GM12878 (cell line): ENCODE measurements around the gene NKAIN4. TPM values are rescaled to one million over a fixed set of nuclear protein-coding genes. Genes with fewer than 3 reads are reported as not detected.

Source experiments
- ATAC-seq: fragments of 200-7000 bp; cut with Tn5 transposase; 3 replicates; pipeline ENCODE4 v1.9.1; 2020; ENCODE audit warnings: mild to moderate bottlenecking, moderate library complexity
- BruUV-seq: library from RNA; stranded (reverse); fragments of 400-500 nt; replicated peaks from 2 replicates; lab custom pipeline; 2021; lab: Mats Ljungman, UMichigan
- CTCF ChIA-PET: fragments of 300-600 bp; sonication (Branson Sonifier 250); formaldehyde crosslinking; extraction: SDS; loops from one replicate; lab custom pipeline; 2021; ENCODE audit warnings: inconsistent platforms; lab: Yijun Ruan, JAX
- POLR2A ChIA-PET: fragments of 350-600 bp; formaldehyde crosslinking; extraction: SDS; loops from one replicate; lab custom pipeline; 2021; ENCODE audit warnings: inconsistent platforms; lab: Charles Lee
- RAD21 ChIA-PET: fragments of 300-600 bp; sonication (Branson Sonifier 250); formaldehyde crosslinking; loops from one replicate; lab custom pipeline; 2023; ENCODE audit warnings: antibody characterized with exemption; ENCODE audit not compliant: unreplicated experiment; lab: Charles Lee
- SMC1A ChIA-PET: fragments of 300-600 bp; sonication (Branson Sonifier 250); formaldehyde crosslinking; loops from one replicate; lab custom pipeline; 2023; ENCODE audit not compliant: unreplicated experiment, uncharacterized antibody; lab: Charles Lee
- DNase-seq: peaks from one replicate; pipeline ENCODE4 v3.0.0-alpha.2; 2011; ENCODE audit warnings: low read depth, low spot score
- FAIRE-seq: peaks from 3 replicates; lab custom pipeline; 2011; peaks lifted over from hg19 to GRCh38; lab: Jason Lieb, UNC
- H2AFZ ChIP-seq: 2 replicates; pipeline ENCODE4 v1.6.0; 2011; ENCODE audit warnings: low read depth, low read length, control low read depth; ENCODE audit not compliant: control insufficient read depth
- H3K27ac ChIP-seq: 2 replicates; pipeline ENCODE4 v1.5.1; 2011; ENCODE audit warnings: control low read depth; ENCODE audit not compliant: control insufficient read depth, insufficient read depth
- H3K27me3 ChIP-seq, 2 experiments: replicated peaks in 1 of 2; 2 replicates each; pipeline versions ENCODE4 v1.6.0 to v1.6.1; 2011; ENCODE audit warnings: low read length in 1 of 2; ENCODE audit not compliant: control insufficient read depth in 2 of 2, insufficient read depth in 2 of 2
- H3K36me3 ChIP-seq, 2 experiments: 2 replicates each; pipeline ENCODE4 v1.5.1; 2011; ENCODE audit warnings: low read length in 1 of 2; ENCODE audit not compliant: control insufficient read depth in 2 of 2, insufficient read depth in 2 of 2
- H3K4me1 ChIP-seq: 2 replicates; pipeline ENCODE4 v1.6.1; 2011; ENCODE audit warnings: mild to moderate bottlenecking, low read length, moderate library complexity, mixed read lengths; ENCODE audit not compliant: control insufficient read depth, insufficient read depth
- H3K4me2 ChIP-seq: 2 replicates; pipeline ENCODE4 v1.6.0; 2011; ENCODE audit warnings: control low read depth; ENCODE audit not compliant: control insufficient read depth, insufficient read depth
- H3K4me3 ChIP-seq: fragments of 200-600 bp; sonication (generic); 2 replicates; pipeline ENCODE4 v1.5.1; 2016
- H3K79me2 ChIP-seq: 2 replicates; pipeline ENCODE4 v1.6.0; 2011; ENCODE audit warnings: low read length; ENCODE audit not compliant: control insufficient read depth, insufficient read depth
- H3K9ac ChIP-seq: 2 replicates; pipeline ENCODE4 v1.8.0; 2011; ENCODE audit warnings: low read length, control low read depth, mixed read lengths; ENCODE audit not compliant: control insufficient read depth, insufficient read depth
- H3K9me3 ChIP-seq: replicated peaks from 3 replicates; pipeline ENCODE4 v1.5.1; 2011; ENCODE audit warnings: mild to moderate bottlenecking, low read length; ENCODE audit not compliant: control insufficient read depth, insufficient read depth
- H4K20me1 ChIP-seq: 2 replicates; pipeline ENCODE4 v1.6.0; 2011; ENCODE audit not compliant: control insufficient read depth, insufficient read depth
- CEBPZ ChIP-seq: fragments of 150-350 bp; IDR thresholded peaks from 2 replicates; pipeline ENCODE4 v1.6.1; 2016; ENCODE audit warnings: low read depth, low read length
- KDM1A ChIP-seq: fragments of 200-600 bp; sonication (generic); IDR thresholded peaks from 2 replicates; pipeline ENCODE4 v1.6.1; 2016; ENCODE audit warnings: borderline replicate concordance
- MYB ChIP-seq: fragments of 150-350 bp; IDR thresholded peaks from 2 replicates; pipeline ENCODE4 v1.6.1; 2014; ENCODE audit warnings: mild to moderate bottlenecking, low read depth, low read length, borderline replicate concordance
- POLR2A ChIP-seq: IDR thresholded peaks from 2 replicates; pipeline ENCODE4 v1.6.1; 2011; ENCODE audit warnings: low read depth, mild to moderate bottlenecking, low read length
- RAD21 ChIP-seq: IDR thresholded peaks from 2 replicates; pipeline ENCODE4 v1.6.1; 2011; ENCODE audit warnings: mild to moderate bottlenecking, low read depth, low read length, moderate library complexity; ENCODE audit not compliant: insufficient read depth
- ZNF274 ChIP-seq: IDR thresholded peaks from one replicate; pipeline ENCODE4 v1.8.0; 2011; ENCODE audit not compliant: insufficient read length, insufficient read depth
- WGBS: methylation state at CpG from one replicate; pipeline ENCODE4 v1.1.6; 2016; ENCODE audit warnings: low lambda C conversion rate; ENCODE audit not compliant: insufficient replicate concordance, insufficient coverage; ENCODE audit errors: missing lambda C conversion rate; 5-methylcytosine and 5-hydroxymethylcytosine counted together
- in situ Hi-C: fragments of 300-500 bp; cut with MboI; formaldehyde crosslinking; loops from 9 replicates; pipeline ENCODE4 v1.14.3; 2018; ENCODE audit warnings: mixed read lengths
- intact Hi-C: fragments of 100-400 bp; cut with micrococcal nuclease; formaldehyde crosslinking; loops from one replicate; pipeline ENCODE4 v1.14.2; 2022; ENCODE audit not compliant: unreplicated experiment
- polyA plus RNA-seq, 11 experiments: library from polyadenylated mRNA; depleted of rRNA in 4 of 11; unstranded in 6 of 11; stranded (reverse) in 5 of 11; fragments of >200 nt; fragmentation: Nextera tagmentation in 4 of 11; fragmentation: Illumina TruSeq in 1 of 11; extraction: Ambion mirVana in 4 of 11; extraction: Trizol in 1 of 11; gene quantifications; 1 replicate in 1 of 11; 2 replicates in 10 of 11; pipeline versions ENCODE4 v1.2.1 to v1.2.3, GENCODE V29; 2011 to 2016; ENCODE audit warnings: inconsistent platforms in 2 of 11, missing spikeins in 2 of 11, low read depth in 1 of 11
- total RNA-seq, 4 experiments: library from RNA; depleted of rRNA in 3 of 4; stranded (reverse); fragments of >200 nt in 3 of 4; fragmentation: Illumina TruSeq in 1 of 4; extraction: Trizol in 1 of 4; gene quantifications; 2 replicates each; pipeline versions ENCODE4 v1.2.1 to v1.2.3, GENCODE V29; 2013 to 2021
- TF ChIP-seq, protein P1 (sequence below): fragments of 150-350 bp; IDR thresholded peaks from 2 replicates; pipeline ENCODE4 v1.6.1; 2014; ENCODE audit warnings: mild to moderate bottlenecking, low read depth, low read length

NKAIN4 gene
- total and polyA plus RNA-seq, 10 of the 15 experiments (the other 5 are each of a cell fraction or from before 2014, with no cell fraction given): 0.11 TPM; not detected in 9

DNA sequence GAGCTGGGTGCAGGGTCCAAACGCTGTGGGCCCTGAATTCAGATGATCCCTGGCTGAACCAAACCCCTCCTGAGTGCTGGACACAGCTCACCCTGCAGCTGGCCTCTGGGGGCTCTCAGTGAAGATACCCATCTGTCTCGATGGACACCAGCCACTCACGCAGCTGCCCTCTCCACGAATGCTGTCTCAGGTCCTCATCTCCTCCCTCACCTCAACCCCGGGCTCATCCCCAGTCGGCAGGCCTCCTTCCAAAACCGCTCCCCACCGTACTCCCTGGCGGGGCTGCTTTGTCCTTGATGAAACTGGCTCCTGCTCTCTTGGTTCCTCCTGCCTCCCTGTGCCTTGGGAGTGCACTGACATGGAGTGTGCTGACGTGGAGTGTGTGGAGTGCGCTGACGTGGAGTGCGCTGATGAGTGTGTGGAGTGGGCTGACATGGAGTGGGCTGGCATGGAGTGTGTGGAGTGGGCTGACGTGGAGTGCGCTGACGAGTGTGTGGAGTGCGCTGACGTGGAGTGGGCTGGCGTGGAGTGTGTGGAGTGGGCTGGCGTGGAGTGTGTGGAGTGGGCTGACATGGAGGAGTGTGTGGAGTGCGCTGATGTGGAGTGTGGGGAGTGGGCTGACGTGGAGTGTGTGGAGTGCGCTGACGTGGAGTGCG is 34.3 kb downstream of the NKAIN4 start:
- FAIRE-seq (no peak), DNase-seq (no peak), ATAC-seq (no peak)
- Histone ChIP-seq H2AFZ (no peak overlapping the region), H3K36me3 (no peaks in the 10 kb centered on the region), H3K27me3 (peaks cover 0 to 7% of the 10 kb centered on the region in 2 experiments; a peak in 2 of 4 replicates), H3K79me2 (peaks cover 8% of the 10 kb centered on the region), H3K9me3 (no peaks in the 10 kb centered on the region), H3K4me1 (peaks cover 8% of the 10 kb centered on the region), H3K4me2 (no peak overlapping the region), H4K20me1 (peaks cover 2% of the 10 kb centered on the region; the same call in 1 of the 2 replicates), H3K9ac (no peak overlapping the region), H3K27ac (no peak overlapping the region), H3K4me3 (no peak overlapping the region)
- CTCF ChIA-PET: no interaction called here
- RAD21 ChIA-PET: no interaction called here
- SMC1A ChIA-PET: no interaction called here
- intact Hi-C loops: loop anchor here (5.0 kb wide), 1 partner anchor 52 kb away; the partner anchor contains the start of gene ARFGAP1
- in situ Hi-C loops: no loop called here
- POLR2A ChIA-PET: no interaction called here
- TF ChIP-seq RAD21: no peak
- no peak for TF ChIP-seq CEBPZ
- TF ChIP-seq KDM1A: no peak
- no peak for TF ChIP-seq ZNF274
- TF ChIP-seq MYB: no peak
- TF ChIP-seq POLR2A: no peak
- TF ChIP-seq, protein P1, sequence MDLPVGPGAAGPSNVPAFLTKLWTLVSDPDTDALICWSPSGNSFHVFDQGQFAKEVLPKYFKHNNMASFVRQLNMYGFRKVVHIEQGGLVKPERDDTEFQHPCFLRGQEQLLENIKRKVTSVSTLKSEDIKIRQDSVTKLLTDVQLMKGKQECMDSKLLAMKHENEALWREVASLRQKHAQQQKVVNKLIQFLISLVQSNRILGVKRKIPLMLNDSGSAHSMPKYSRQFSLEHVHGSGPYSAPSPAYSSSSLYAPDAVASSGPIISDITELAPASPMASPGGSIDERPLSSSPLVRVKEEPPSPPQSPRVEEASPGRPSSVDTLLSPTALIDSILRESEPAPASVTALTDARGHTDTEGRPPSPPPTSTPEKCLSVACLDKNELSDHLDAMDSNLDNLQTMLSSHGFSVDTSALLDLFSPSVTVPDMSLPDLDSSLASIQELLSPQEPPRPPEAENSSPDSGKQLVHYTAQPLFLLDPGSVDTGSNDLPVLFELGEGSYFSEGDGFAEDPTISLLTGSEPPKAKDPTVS: no peak
- BruUV-seq: no TSS peak
- 26% methylated on average over 24 of the region's 25 CpGs for WGBS
